B cell (primary cell): ENCODE data around the gene COASY. TPM values are rescaled to one million over a fixed set of nuclear protein-coding genes. Genes with fewer than 3 reads are reported as not detected.
A peak's percentile ranks its signal among the peaks of the same experiment; 100 is the strongest.

Experiments used
- ATAC-seq: fragments of 200-7000 bp; cut with Tn5 transposase; one replicate; pipeline ENCODE4 v1.10.0; 2021; ENCODE audit warnings: low read depth, mild to moderate bottlenecking, moderate number of reproducible peaks, moderate library complexity
- CTCF ChIA-PET: fragments of 350-600 bp; sonication (Branson Sonifier 250); formaldehyde crosslinking; loops from one replicate; lab custom pipeline; 2021; ENCODE audit warnings: antibody characterized with exemption, inconsistent platforms; lab: Charles Lee
- POLR2A ChIA-PET: fragments of 350-600 bp; sonication (Branson Sonifier 250); formaldehyde crosslinking; loops from one replicate; lab custom pipeline; 2021; ENCODE audit warnings: antibody characterized with exemption; lab: Charles Lee
- DNase-seq: peaks from one replicate; pipeline ENCODE4 v3.0.0; 2013
- H2AFZ ChIP-seq: 2 replicates; pipeline ENCODE4 v1.6.1; 2012; ENCODE audit warnings: mild to moderate bottlenecking, low read depth, low read length; ENCODE audit not compliant: insufficient read depth, poor library complexity, severe bottlenecking
- H3K27ac ChIP-seq, 2 donors: 1 replicate in 1 of 2; 2 replicates in 1 of 2; pipeline ENCODE4 v1.5.1; 2012 to 2013; ENCODE audit warnings: low read length in 2 of 2, mild to moderate bottlenecking in 2 of 2, moderate library complexity in 1 of 2
- H3K27me3 ChIP-seq, 4 experiments: fragments of 200-600 bp in 1 of 4; sonication (generic) in 1 of 4; replicated peaks in 1 of 4; 1 replicate in 2 of 4; 2 replicates in 2 of 4; pipeline versions ENCODE4 v1.6.1 to v1.7.0; 2013 to 2016; ENCODE audit warnings: low read length in 3 of 4, mild to moderate bottlenecking in 2 of 4, mixed read lengths in 1 of 4, moderate library complexity in 1 of 4; ENCODE audit not compliant: insufficient read depth in 4 of 4, control insufficient read depth in 3 of 4; ENCODE audit errors: control extremely low read depth in 1 of 4
- H3K36me3 ChIP-seq, 2 experiments: replicated peaks in 1 of 2; 1 replicate in 1 of 2; 2 replicates in 1 of 2; pipeline versions ENCODE4 v1.6.1 to v1.7.1; 2013; ENCODE audit warnings: low read length in 1 of 2; ENCODE audit not compliant: insufficient read depth in 2 of 2, control insufficient read depth in 1 of 2; ENCODE audit errors: control extremely low read depth in 1 of 2, extremely low read depth in 1 of 2
- H3K4me1 ChIP-seq, 2 donors: fragments of 200-600 bp in 1 of 2; sonication (generic) in 1 of 2; 1 replicate in 1 of 2; 2 replicates in 1 of 2; pipeline versions ENCODE4 v1.5.1 to v1.6.1; 2013 to 2017; ENCODE audit warnings: low read length in 2 of 2; ENCODE audit not compliant: control insufficient read depth in 2 of 2, insufficient read depth in 2 of 2
- H3K4me2 ChIP-seq: replicated peaks from 2 replicates; pipeline ENCODE3; 2012; ENCODE audit warnings: mild to moderate bottlenecking, low read depth, low read length; ENCODE audit not compliant: poor library complexity, severe bottlenecking
- H3K4me3 ChIP-seq, 5 experiments: fragments of 200-600 bp in 1 of 5; sonication (generic) in 1 of 5; 1 replicate in 3 of 5; 2 replicates in 2 of 5; pipeline versions ENCODE4 v1.5.1 to v1.7.0; 2011 to 2016; ENCODE audit warnings: low read length in 4 of 5, mild to moderate bottlenecking in 4 of 5, low read depth in 2 of 5, control low read depth in 1 of 5, moderate library complexity in 1 of 5; ENCODE audit not compliant: insufficient read depth in 1 of 5; ENCODE audit errors: control extremely low read depth in 1 of 5, extremely low read depth in 1 of 5
- H3K79me2 ChIP-seq: fragments of 200-600 bp; sonication (generic); one replicate; pipeline ENCODE4 v1.6.0; 2016; ENCODE audit warnings: low read length; ENCODE audit not compliant: control insufficient read depth, insufficient read depth
- H3K9ac ChIP-seq: fragments of 200-600 bp; sonication (generic); 2 replicates; pipeline ENCODE4 v1.6.1; 2017; ENCODE audit warnings: mild to moderate bottlenecking, low read length, moderate library complexity
- H3K9me3 ChIP-seq, 3 donors: one replicate each; pipeline versions ENCODE4 v1.6.1 to v1.7.1; 2013; ENCODE audit warnings: low read length in 2 of 3; ENCODE audit not compliant: control insufficient read depth in 2 of 3, insufficient read depth in 1 of 3; ENCODE audit errors: control extremely low read depth in 1 of 3
- H4K20me1 ChIP-seq: 2 replicates; pipeline ENCODE4 v1.6.0; 2012; ENCODE audit warnings: mild to moderate bottlenecking, low read length; ENCODE audit not compliant: insufficient read depth, control insufficient read depth, poor library complexity, severe bottlenecking
- H3K27ac Mint-ChIP-seq: one replicate; pipeline ENCODE4 v1.8.0; 2021; ENCODE audit warnings: mixed read lengths
- H3K27me3 Mint-ChIP-seq: one replicate; pipeline ENCODE4 v1.8.0; 2021; ENCODE audit warnings: mixed read lengths
- H3K4me1 Mint-ChIP-seq: one replicate; pipeline ENCODE4 v1.8.0; 2021; ENCODE audit warnings: mixed read lengths
- H3K4me3 Mint-ChIP-seq: one replicate; pipeline ENCODE4 v1.8.0; 2021; ENCODE audit warnings: mixed read lengths
- H3K9me3 Mint-ChIP-seq: one replicate; pipeline ENCODE4 v1.8.0; 2022; ENCODE audit warnings: mixed read lengths; ENCODE audit not compliant: insufficient read depth
- CTCF ChIP-seq: fragments of 200-600 bp; IDR thresholded peaks from one replicate; pipeline ENCODE4 v1.8.0; 2022; ENCODE audit warnings: antibody characterized with exemption, mild to moderate bottlenecking
- EZH2 ChIP-seq: IDR thresholded peaks from 2 replicates; pipeline ENCODE4 v1.6.1; 2012; ENCODE audit warnings: borderline replicate concordance, low read depth, mild to moderate bottlenecking, moderate library complexity, low read length; ENCODE audit not compliant: insufficient read depth, poor library complexity, severe bottlenecking
- WGBS: methylation state at CpG from one replicate; pipeline ENCODE4 v1.1.5; 2013; ENCODE audit warnings: missing lambda C conversion rate; ENCODE audit not compliant: insufficient coverage; 5-methylcytosine and 5-hydroxymethylcytosine counted together
- intact Hi-C: fragments of 100-400 bp; cut with micrococcal nuclease; formaldehyde crosslinking; loops from one replicate; pipeline ENCODE4 v1.10.0; 2022
- polyA plus RNA-seq: library from polyadenylated mRNA; depleted of rRNA; stranded (reverse); fragments of >200 nt; gene quantifications from 2 replicates; pipeline ENCODE4 v1.2.3, GENCODE V29; 2012
- total RNA-seq, 2 donors: library from RNA; stranded (reverse); fragments of 120-200 nt in 1 of 2; gene quantifications; 1 replicate in 1 of 2; 2 replicates in 1 of 2; pipeline versions ENCODE4 v1.2.3 to v1.2.4, GENCODE V29; 2013 to 2022

The COASY gene
- total and polyA plus RNA-seq, 2 donors (not counting 1 experiment from before 2014, with no cell fraction given): 76.6 to 82.3 TPM

GRCh38 chr17:42521666-42522262 lies 40.2 kb upstream of the COASY start:
- ATAC-seq: no peak
- H3K9ac ChIP-seq: no peak overlapping the region
- H3K27ac ChIP-seq: no peak overlapping the region
- H3K4me3 ChIP-seq: no peak overlapping the region
- Mint-ChIP-seq H3K9me3 (no peaks in the 10 kb centered on the region), H3K27ac (no peak overlapping the region), H3K27me3 (no peaks in the 10 kb centered on the region), H3K4me1 (peaks cover 5% of the 10 kb centered on the region), H3K4me3 (no peak overlapping the region)
- DNase-seq: peak; percentile 8
- peaks cover 0 to 38% of the 10 kb centered on the region in 2 experiments for H3K36me3 ChIP-seq
- no peak for TF ChIP-seq CTCF
- no peak for TF ChIP-seq EZH2
- H3K79me2 ChIP-seq: no peaks in the 10 kb centered on the region
- H2AFZ ChIP-seq: no peak overlapping the region
- H3K4me2 ChIP-seq: no peak overlapping the region
- CTCF ChIA-PET: interaction anchor here (1.0 to 5.7 kb wide), 3 partner anchors 80 to 116 kb away, joined by 3 to 70 read pairs (median 3); no protein-coding TSS in a partner anchor
- H3K9me3 ChIP-seq: no peaks in the 10 kb centered on the region
- POLR2A ChIA-PET: no interaction called here
- intact Hi-C loops: no loop called here
- H3K4me1 ChIP-seq: peaks cover 0 to 7% of the 10 kb centered on the region in 2 donors
- 94% methylated on average over 10 of the region's 11 CpGs for WGBS
- no peaks in the 10 kb centered on the region for H3K27me3 ChIP-seq
- H4K20me1 ChIP-seq: no peaks in the 10 kb centered on the region

- ATAC-seq (no peak), DNase-seq (no peak)
- Histone ChIP-seq H3K79me2 (no peaks in the 10 kb centered on the region), H4K20me1 (no peaks in the 10 kb centered on the region), H3K9me3 (no peaks in the 10 kb centered on the region), H3K27me3 (no peaks in the 10 kb centered on the region), H3K4me2 (no peak overlapping the region), H3K4me3 (no peak overlapping the region), H3K4me1 (peaks cover 2 to 7% of the 10 kb centered on the region in 2 donors), H3K27ac (no peak overlapping the region), H2AFZ (no peak overlapping the region), H3K36me3 (peaks cover 0 to 37% of the 10 kb centered on the region in 2 experiments), H3K9ac (no peak overlapping the region)
- CTCF ChIA-PET: no interaction called here
- peaks cover 6% of the 10 kb centered on the region for H3K4me1 Mint-ChIP-seq
- no peaks in the 10 kb centered on the region for H3K27me3 Mint-ChIP-seq
- POLR2A ChIA-PET: no interaction called here
- TF ChIP-seq CTCF (no peak), EZH2 (no peak)
- H3K9me3 Mint-ChIP-seq: no peaks in the 10 kb centered on the region
- no peak overlapping the region for H3K27ac Mint-ChIP-seq
- WGBS: 94% methylated on average over 9 of the region's 9 CpGs
- intact Hi-C loops: no loop called here
- no peak overlapping the region for H3K4me3 Mint-ChIP-seq
Measured at GRCh38 chr17:42522263-42522790, 39.6 kb upstream of the COASY start.
